22Rv1 (cell line): ENCODE measurements around the gene CNIH3.

Experiments used
- H3K27ac ChIP-seq: fragments of 450-650 bp; 2 replicates; pipeline ENCODE4 v1.5.1; 2017
- CTCF ChIP-seq: fragments of 450-650 bp; IDR thresholded peaks from 2 replicates; pipeline ENCODE4 v1.5.1; 2017; ENCODE audit warnings: mild to moderate bottlenecking
- ZFX ChIP-seq: fragments of 450-650 bp; IDR thresholded peaks from 2 replicates; pipeline ENCODE4 v1.6.1; 2017; ENCODE audit warnings: antibody characterized with exemption, borderline replicate concordance

CNIH3 gene

GRCh38 chr1:224711876-224712275, 95.8 kb downstream of the CNIH3 start:
- no peak overlapping the region for H3K27ac ChIP-seq

GRCh38 chr1:224713228-224713627, 97.1 kb downstream of the CNIH3 start:
- H3K27ac ChIP-seq = no peak overlapping the region
- TF ChIP-seq ZFX (no peak), CTCF (no peak)

More at GRCh38 chr1:224711876-224712275, 95.8 kb downstream of the CNIH3 start:
- no peak for TF ChIP-seq CTCF
- TF ChIP-seq ZFX = no peak

- no peak overlapping the region for H3K27ac ChIP-seq
- TF ChIP-seq ZFX (no peak), CTCF (no peak)
Observed at GRCh38 chr1:224714553-224714952, 98.4 kb downstream of the CNIH3 start.

GRCh38 chr1:224718470-224719053, 102.4 kb downstream of the CNIH3 start:
- TF ChIP-seq CTCF = no peak
- H3K27ac ChIP-seq = no peak overlapping the region

GRCh38 chr1:224719716-224720115, 103.6 kb downstream of the CNIH3 start:
- H3K27ac ChIP-seq = no peak overlapping the region

GRCh38 chr1:224720216-224720615, 104.1 kb downstream of the CNIH3 start:
- TF ChIP-seq CTCF (no peak), ZFX (no peak)
- no peak overlapping the region for H3K27ac ChIP-seq

More at GRCh38 chr1:224719716-224720115, 103.6 kb downstream of the CNIH3 start:
- no peak for TF ChIP-seq CTCF

GRCh38 chr1:224721000-224721399, 104.9 kb downstream of the CNIH3 start:
- TF ChIP-seq ZFX (no peak), CTCF (no peak)
- no peak overlapping the region for H3K27ac ChIP-seq
